GM21447 (cell line): ENCODE results near the gene AP4S1.

Source experiments
- ATAC-seq: cut with Tn5 transposase; IDR thresholded peaks from one replicate; pipeline ENCODE4 v1.9.1; 2021; ENCODE audit not compliant: unreplicated experiment

Gene AP4S1

DNA sequence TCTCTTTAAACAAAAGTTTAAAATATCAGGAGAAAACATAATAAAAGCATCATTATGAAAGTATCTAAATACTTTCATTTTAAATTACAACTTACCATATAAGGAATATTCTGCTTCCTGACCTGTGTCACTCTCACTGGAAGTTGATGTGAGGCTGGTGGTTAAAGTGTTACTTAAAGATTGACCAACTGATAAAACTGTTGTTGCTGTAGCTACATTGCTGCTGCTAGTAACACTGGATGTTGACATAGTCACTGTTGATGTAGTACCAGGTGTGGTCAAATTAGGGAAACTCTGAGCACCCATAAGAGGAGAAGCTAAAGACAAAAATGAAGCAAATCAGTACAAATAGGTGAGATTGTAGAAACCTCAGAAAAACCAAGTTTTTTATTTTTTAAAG lies 102.2 kb downstream of the AP4S1 start:
- peak; percentile 86 for ATAC-seq

DNA sequence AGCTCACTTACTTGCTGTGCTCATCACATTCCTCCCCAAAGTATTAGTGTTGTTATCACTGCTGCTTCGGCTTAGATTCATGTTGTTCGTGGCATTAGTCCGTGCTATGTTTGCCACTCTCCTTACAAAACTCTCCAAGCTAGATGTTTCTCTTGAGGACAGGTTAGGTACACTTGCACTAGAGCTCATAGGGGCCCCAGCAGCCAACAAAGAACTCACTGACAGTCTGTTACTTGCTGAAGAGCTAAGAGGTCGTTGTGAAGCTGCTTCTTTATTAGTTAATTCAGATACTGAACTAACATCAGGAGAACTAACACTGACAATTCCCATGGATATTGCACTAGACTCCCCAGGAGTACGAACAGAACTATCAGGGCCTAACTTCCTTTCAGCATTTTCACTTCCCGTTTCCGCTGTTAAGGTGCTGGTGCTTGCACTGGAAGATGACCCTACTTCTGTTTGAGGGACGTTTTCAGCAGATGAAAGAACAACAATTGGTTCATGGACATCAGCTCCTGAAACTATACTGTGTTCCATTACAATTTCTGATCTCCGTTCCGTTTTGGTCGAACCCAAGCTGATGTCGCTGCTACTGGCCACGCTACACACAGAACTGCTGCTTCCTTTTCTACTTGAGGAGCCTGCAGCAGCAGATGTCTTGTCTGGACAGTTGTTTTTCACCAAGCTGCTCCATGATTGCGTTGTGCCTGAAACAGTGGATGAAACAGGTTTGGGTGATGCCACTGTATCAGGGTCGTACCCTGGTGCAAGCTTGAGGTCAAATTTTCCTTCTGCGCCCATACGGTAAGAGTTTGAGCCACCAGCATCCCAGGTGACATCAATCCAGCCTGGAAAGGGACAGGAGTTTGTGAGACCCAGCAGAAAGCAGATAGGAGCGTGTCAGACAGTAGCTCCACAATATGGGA lies 103.4 kb downstream of the AP4S1 start:
- ATAC-seq: peak; percentile 45

DNA sequence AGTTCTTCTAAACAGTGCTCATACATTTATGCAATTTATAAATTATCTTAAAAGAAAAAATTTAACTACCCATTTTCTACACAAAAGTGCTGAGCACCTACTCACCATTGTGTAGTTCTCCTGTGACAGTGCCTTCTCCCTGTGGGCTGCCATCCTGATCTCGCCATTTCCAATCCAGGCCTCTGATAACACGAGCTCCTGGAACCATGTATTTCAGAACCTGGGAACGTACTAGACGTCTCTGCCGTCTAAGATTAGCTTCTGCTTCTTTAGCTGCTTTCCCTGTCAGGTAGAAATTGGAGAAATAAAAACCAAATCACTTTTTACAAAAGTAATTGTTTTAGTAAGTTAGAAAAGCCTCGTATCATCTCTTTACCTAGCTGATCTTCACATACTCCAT lies 107.7 kb downstream of the AP4S1 start:
- no peak for ATAC-seq

DNA sequence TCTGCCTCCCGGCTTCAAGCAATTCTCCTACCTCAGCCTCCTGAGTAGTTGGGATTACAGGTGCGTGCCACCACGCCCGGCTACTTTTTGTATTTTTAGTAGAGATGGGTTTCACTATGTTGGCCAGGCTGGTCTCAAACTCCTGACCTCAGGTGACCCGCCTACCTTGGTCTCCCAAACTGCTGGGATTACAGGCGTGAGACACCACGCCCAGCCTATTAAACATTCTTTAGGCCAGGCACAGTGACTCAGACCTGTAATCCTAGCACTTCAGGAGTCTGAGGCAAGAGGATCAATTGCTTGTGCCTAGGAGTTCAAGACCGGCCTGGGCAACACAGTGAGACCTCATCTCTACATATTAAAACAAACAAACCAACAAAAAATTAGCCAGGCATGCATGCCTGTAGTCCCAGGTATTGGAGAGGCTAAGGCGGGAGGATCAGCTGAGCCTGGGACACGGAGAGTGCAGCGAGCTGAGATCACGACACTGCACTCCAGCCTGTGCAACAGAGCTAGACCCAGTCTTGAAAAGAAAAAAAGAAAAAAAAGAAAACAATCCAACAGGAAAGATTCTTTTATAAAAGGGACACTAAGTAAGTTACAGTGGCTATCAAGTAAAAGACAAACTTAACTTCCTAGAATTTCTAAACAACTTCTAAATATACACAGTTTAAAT lies 111.9 kb downstream of the AP4S1 start:
- no peak for ATAC-seq

DNA sequence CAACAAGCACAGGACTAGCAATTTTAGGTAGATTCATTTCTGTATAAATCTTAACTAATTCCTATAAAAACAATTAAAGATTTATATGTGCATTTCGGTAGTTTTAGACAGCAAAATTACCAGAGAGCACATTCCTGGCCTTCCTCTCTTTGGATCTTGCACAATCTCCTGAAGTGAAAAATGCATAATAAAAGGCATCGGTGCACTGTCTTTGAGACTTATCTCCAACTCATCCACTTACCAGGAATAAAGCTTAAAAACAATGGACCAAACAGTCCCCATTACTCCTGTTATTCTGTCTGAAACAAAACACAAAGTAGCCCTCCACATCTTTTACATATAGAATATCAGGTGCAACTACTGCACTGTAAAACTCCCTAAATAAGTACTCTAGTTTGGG lies 112.9 kb downstream of the AP4S1 start:
- no peak for ATAC-seq

DNA sequence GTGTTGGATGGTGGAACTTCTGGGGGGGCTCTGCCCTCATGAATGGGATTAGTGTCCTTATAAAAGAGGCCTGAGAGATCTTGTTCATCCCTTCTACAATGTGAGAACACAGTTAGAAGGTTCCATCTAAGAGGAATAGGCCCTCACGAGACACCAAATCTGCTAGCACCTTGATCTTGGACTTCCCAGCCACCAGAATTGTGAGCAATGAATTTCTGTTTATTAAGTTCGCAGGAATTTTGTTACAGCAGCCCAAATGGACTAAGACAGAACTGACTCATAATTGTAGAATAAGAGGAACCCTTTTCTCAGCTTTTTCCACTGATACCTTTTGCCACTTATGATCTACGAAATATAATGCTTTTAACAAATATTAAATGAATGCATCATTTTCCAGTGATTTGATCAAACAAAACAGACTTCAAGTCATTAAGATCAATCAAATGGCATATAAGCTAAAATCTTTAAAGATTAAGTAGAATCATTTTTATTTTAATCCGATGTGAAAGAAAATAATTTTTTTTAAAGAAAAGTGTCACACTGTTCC lies 113.9 kb downstream of the AP4S1 start:
- no peak for ATAC-seq

DNA sequence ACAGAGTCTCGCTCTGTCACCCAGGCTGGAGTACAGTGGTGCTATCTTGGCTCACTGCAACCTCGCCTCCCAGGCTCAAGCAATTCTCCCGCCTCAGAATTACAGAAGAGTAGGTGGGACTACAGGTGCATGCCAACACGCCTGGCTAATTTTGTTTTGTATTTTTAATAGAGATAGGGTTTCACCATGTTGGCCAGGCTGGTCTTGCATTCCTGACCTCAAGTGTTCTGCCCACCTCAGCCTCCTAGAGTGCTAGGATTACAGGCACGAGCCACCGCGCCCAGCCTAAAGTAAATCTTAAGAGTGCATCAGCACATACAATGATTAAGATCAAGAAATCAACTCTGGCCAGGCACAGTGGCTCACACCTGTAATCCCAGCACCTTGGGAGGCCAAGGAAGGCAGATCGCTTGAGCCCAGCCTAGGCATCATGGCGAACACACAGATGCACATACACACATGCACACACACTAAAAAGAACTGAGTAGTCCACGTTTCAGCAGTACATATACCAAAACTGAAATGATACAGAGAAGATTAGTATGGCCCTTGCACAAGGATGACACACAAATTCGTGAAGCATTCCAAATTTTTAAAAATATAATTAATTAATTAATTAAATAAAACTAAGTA lies 117.1 kb downstream of the AP4S1 start:
- no peak for ATAC-seq
